ENCODE data around the gene GPR152.

DNA sequence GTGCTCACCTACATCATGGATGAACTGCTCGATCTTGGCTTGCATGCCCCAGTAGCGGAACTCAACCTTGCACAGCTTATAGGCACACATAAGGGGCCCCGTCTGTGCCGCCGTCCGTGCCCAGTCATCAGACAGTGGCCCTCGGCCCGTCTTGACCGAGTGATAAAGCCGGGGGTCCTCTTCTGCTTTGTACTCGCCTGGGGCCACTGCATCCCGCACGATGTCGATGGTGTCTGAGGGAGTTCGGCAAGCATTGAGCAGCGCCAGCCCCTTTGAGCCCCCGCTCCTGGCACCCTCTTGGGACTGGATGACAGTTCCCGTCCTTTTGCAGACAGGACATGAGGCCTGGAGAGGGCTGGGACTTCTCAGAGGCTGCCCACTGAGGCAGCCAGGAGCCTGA, 49.3 kb upstream of the GPR152 start:
- no peak for TF ChIP-seq POLR2A (IDR thresholded peaks at IDR 0.05)
- TF ChIP-seq, protein P1, sequence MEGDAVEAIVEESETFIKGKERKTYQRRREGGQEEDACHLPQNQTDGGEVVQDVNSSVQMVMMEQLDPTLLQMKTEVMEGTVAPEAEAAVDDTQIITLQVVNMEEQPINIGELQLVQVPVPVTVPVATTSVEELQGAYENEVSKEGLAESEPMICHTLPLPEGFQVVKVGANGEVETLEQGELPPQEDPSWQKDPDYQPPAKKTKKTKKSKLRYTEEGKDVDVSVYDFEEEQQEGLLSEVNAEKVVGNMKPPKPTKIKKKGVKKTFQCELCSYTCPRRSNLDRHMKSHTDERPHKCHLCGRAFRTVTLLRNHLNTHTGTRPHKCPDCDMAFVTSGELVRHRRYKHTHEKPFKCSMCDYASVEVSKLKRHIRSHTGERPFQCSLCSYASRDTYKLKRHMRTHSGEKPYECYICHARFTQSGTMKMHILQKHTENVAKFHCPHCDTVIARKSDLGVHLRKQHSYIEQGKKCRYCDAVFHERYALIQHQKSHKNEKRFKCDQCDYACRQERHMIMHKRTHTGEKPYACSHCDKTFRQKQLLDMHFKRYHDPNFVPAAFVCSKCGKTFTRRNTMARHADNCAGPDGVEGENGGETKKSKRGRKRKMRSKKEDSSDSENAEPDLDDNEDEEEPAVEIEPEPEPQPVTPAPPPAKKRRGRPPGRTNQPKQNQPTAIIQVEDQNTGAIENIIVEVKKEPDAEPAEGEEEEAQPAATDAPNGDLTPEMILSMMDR (IDR thresholded peaks at IDR 0.05), result no peak
